Smooth muscle cell (in vitro differentiated cells): ENCODE data around the gene KRTAP16-1. TPM values are rescaled to one million over a fixed set of nuclear protein-coding genes. Genes with fewer than 3 reads are reported as not detected.

Experiments
- DNase-seq: peaks from one replicate; lab custom pipeline; 2025; ENCODE audit not compliant: unreplicated experiment; lab: John Stamatoyannopoulos, UW
- H2AFZ ChIP-seq: fragments of 200-600 bp; sonication (generic); 2 replicates; pipeline ENCODE4 v1.6.0; 2016; ENCODE audit warnings: antibody characterized with exemption, low read depth, mild to moderate bottlenecking
- H3F3A ChIP-seq: fragments of 200-600 bp; sonication (generic); 2 replicates; pipeline ENCODE4 v1.6.0; 2017; ENCODE audit warnings: antibody characterized with exemption, low read depth
- H3K27ac ChIP-seq: fragments of 200-600 bp; sonication (generic); 2 replicates; pipeline ENCODE4 v1.5.1; 2016; ENCODE audit warnings: low read depth, mild to moderate bottlenecking
- H3K27me3 ChIP-seq: fragments of 200-600 bp; sonication (generic); 2 replicates; pipeline ENCODE4 v1.6.1; 2016; ENCODE audit warnings: low read depth, mild to moderate bottlenecking
- H3K36me3 ChIP-seq: fragments of 200-600 bp; sonication (generic); 2 replicates; pipeline ENCODE4 v1.5.1; 2016; ENCODE audit warnings: low read depth
- H3K4me1 ChIP-seq: fragments of 200-600 bp; sonication (generic); 2 replicates; pipeline ENCODE4 v1.5.1; 2016; ENCODE audit warnings: low read depth
- H3K4me2 ChIP-seq: fragments of 200-600 bp; sonication (generic); 2 replicates; pipeline ENCODE4 v1.6.0; 2016; ENCODE audit warnings: mild to moderate bottlenecking
- H3K4me3 ChIP-seq: fragments of 200-600 bp; sonication (generic); 2 replicates; pipeline ENCODE4 v1.5.1; 2016; ENCODE audit warnings: mild to moderate bottlenecking
- H3K79me2 ChIP-seq: fragments of 200-600 bp; sonication (generic); 2 replicates; pipeline ENCODE4 v1.6.0; 2016; ENCODE audit warnings: low read depth, mild to moderate bottlenecking
- H3K9ac ChIP-seq: fragments of 200-600 bp; sonication (generic); 2 replicates; pipeline ENCODE4 v1.6.0; 2016; ENCODE audit warnings: low read depth
- H3K9me3 ChIP-seq: fragments of 200-600 bp; sonication (generic); replicated peaks from 2 replicates; pipeline ENCODE4 v1.5.1; 2016; ENCODE audit warnings: low read depth
- H4K20me1 ChIP-seq: fragments of 200-600 bp; sonication (generic); 2 replicates; pipeline ENCODE4 v1.6.0; 2016; ENCODE audit warnings: low read depth
- CTCF ChIP-seq: fragments of 200-600 bp; sonication (generic); IDR thresholded peaks from 2 replicates; pipeline ENCODE4 v1.5.1; 2017; ENCODE audit warnings: borderline replicate concordance, mild to moderate bottlenecking, antibody characterized with exemption; ENCODE audit not compliant: insufficient read depth, poor library complexity, severe bottlenecking
- WGBS: methylation state at CpG from one replicate; pipeline ENCODE4 v1.1.7; 2016; ENCODE audit warnings: low lambda C conversion rate; 5-methylcytosine and 5-hydroxymethylcytosine counted together
- polyA plus RNA-seq: library from polyadenylated mRNA; unstranded; fragments of >200 nt; fragmentation: Nextera tagmentation; extraction: Ambion mirVana; gene quantifications from 2 replicates; pipeline ENCODE4 v1.2.1, GENCODE V29; 2016
- total RNA-seq: library from RNA; depleted of rRNA; stranded (reverse); fragments of >200 nt; gene quantifications from 2 replicates; pipeline ENCODE4 v1.2.3, GENCODE V29; 2014

Gene KRTAP16-1
- total and polyA plus RNA-seq, 2 experiments from 2014 or later = not detected

- 64% methylated on average over 12 of the region's 13 CpGs for WGBS
- DNase-seq = no peak
- no peaks in the 10 kb centered on the region for H3F3A ChIP-seq
- no peaks in the 10 kb centered on the region for H3K4me1 ChIP-seq
- H3K36me3 ChIP-seq = no peaks in the 10 kb centered on the region
- H4K20me1 ChIP-seq = no peaks in the 10 kb centered on the region
- no peak overlapping the region for H3K4me3 ChIP-seq
- no peak overlapping the region for H3K4me2 ChIP-seq
- no peaks in the 10 kb centered on the region for H3K27me3 ChIP-seq
- no peak overlapping the region for H2AFZ ChIP-seq
- no peak overlapping the region for H3K9ac ChIP-seq
- TF ChIP-seq CTCF = peak; percentile 70
- H3K79me2 ChIP-seq = no peaks in the 10 kb centered on the region
- H3K27ac ChIP-seq = no peak overlapping the region
- H3K9me3 ChIP-seq = no peaks in the 10 kb centered on the region
Measured at GRCh38 chr17:41329279-41329948, 20.3 kb upstream of the KRTAP16-1 start.

GRCh38 chr17:41328207-41328606, 19.1 kb upstream of the KRTAP16-1 start:
- Histone ChIP-seq H3K27me3 (no peaks in the 10 kb centered on the region), H3K4me1 (no peaks in the 10 kb centered on the region), H2AFZ (no peak overlapping the region), H3K9ac (no peak overlapping the region), H3F3A (no peaks in the 10 kb centered on the region), H4K20me1 (no peaks in the 10 kb centered on the region), H3K4me2 (no peak overlapping the region), H3K79me2 (no peaks in the 10 kb centered on the region), H3K9me3 (no peaks in the 10 kb centered on the region), H3K27ac (no peak overlapping the region), H3K36me3 (no peaks in the 10 kb centered on the region), H3K4me3 (no peak overlapping the region)
- no peak for DNase-seq
- TF ChIP-seq CTCF = no peak
- WGBS = 91% methylated on average over 7 of the region's 7 CpGs

GRCh38 chr17:41327411-41328120, 18.5 kb upstream of the KRTAP16-1 start:
- no peaks in the 10 kb centered on the region for H4K20me1 ChIP-seq
- no peak overlapping the region for H3K4me3 ChIP-seq
- no peak for DNase-seq
- no peak overlapping the region for H3K9ac ChIP-seq
- no peaks in the 10 kb centered on the region for H3K27me3 ChIP-seq
- H3K9me3 ChIP-seq = no peaks in the 10 kb centered on the region
- no peak overlapping the region for H3K27ac ChIP-seq
- H3F3A ChIP-seq = no peaks in the 10 kb centered on the region
- H3K4me2 ChIP-seq = no peak overlapping the region
- no peaks in the 10 kb centered on the region for H3K79me2 ChIP-seq
- no peak for TF ChIP-seq CTCF
- 92% methylated on average over 8 of the region's 8 CpGs for WGBS
- no peak overlapping the region for H2AFZ ChIP-seq
- no peaks in the 10 kb centered on the region for H3K4me1 ChIP-seq
- no peaks in the 10 kb centered on the region for H3K36me3 ChIP-seq
